Nephron (organoid): ENCODE results near the gene CLDN14.

Experiments
- H3K27ac Mint-ChIP-seq, 3 experiments: 2 replicates each; pipeline ENCODE4 v1.8.0; 2020; ENCODE audit warnings: mixed read lengths in 3 of 3, mild to moderate bottlenecking in 2 of 3, moderate library complexity in 1 of 3
- H3K27me3 Mint-ChIP-seq: 2 replicates; pipeline ENCODE4 v1.8.0; 2021; ENCODE audit warnings: low read depth, mild to moderate bottlenecking, moderate library complexity, mixed read lengths
- H3K36me3 Mint-ChIP-seq: 2 replicates; pipeline ENCODE4 v1.8.0; 2020; ENCODE audit warnings: low read depth, mixed read lengths
- H3K4me1 Mint-ChIP-seq: 2 replicates; pipeline ENCODE4 v1.8.0; 2020; ENCODE audit warnings: mixed read lengths
- H3K4me3 Mint-ChIP-seq, 3 experiments: 2 replicates each; pipeline ENCODE4 v1.8.0; 2020; ENCODE audit warnings: mild to moderate bottlenecking in 3 of 3, mixed read lengths in 3 of 3, moderate library complexity in 2 of 3
- H3K9me3 Mint-ChIP-seq: 2 replicates; pipeline ENCODE4 v1.8.0; 2020; ENCODE audit warnings: mixed read lengths
- TF ChIP-seq, protein P1 (sequence below), 3 experiments: fragments of 200-600 bp; sonication (generic); IDR thresholded peaks; one replicate each; pipeline ENCODE4 v1.5.0; 2021; ENCODE audit warnings: antibody characterized with exemption in 3 of 3; ENCODE audit not compliant: unreplicated experiment in 3 of 3

The CLDN14 gene

DNA sequence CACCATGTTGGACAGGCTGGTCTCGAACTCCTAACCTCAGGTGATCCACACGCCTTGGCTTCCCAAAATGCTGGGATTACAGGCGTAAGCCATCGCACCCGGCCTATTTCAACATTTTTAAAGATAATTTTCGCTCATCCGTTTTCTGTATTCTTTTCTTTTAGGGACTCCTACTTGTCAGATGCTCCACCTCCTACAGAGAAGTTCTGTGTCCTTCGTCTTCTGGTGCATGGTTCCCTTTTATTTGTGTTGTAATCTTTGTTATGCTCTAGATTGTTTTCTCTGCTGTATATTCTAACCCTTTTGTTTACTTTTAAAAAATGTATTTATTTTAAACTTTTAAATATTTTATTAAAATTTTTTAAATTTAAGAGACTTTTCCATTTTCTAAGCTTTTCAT is 28.4 kb downstream of the CLDN14 start:
- peaks cover 25% of the 10 kb centered on the region for H3K4me1 Mint-ChIP-seq
- peaks cover 13% of the 10 kb centered on the region for H3K27me3 Mint-ChIP-seq
- no peaks in the 10 kb centered on the region for H3K36me3 Mint-ChIP-seq
- TF ChIP-seq, protein P1, sequence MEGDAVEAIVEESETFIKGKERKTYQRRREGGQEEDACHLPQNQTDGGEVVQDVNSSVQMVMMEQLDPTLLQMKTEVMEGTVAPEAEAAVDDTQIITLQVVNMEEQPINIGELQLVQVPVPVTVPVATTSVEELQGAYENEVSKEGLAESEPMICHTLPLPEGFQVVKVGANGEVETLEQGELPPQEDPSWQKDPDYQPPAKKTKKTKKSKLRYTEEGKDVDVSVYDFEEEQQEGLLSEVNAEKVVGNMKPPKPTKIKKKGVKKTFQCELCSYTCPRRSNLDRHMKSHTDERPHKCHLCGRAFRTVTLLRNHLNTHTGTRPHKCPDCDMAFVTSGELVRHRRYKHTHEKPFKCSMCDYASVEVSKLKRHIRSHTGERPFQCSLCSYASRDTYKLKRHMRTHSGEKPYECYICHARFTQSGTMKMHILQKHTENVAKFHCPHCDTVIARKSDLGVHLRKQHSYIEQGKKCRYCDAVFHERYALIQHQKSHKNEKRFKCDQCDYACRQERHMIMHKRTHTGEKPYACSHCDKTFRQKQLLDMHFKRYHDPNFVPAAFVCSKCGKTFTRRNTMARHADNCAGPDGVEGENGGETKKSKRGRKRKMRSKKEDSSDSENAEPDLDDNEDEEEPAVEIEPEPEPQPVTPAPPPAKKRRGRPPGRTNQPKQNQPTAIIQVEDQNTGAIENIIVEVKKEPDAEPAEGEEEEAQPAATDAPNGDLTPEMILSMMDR (IDR thresholded peaks at IDR 0.05; ENCODE audit: unreplicated experiment in 3 of 3) = no peak
- no peaks in the 10 kb centered on the region for H3K9me3 Mint-ChIP-seq
- no peak overlapping the region for H3K4me3 Mint-ChIP-seq
- H3K27ac Mint-ChIP-seq = no peak overlapping the region

DNA sequence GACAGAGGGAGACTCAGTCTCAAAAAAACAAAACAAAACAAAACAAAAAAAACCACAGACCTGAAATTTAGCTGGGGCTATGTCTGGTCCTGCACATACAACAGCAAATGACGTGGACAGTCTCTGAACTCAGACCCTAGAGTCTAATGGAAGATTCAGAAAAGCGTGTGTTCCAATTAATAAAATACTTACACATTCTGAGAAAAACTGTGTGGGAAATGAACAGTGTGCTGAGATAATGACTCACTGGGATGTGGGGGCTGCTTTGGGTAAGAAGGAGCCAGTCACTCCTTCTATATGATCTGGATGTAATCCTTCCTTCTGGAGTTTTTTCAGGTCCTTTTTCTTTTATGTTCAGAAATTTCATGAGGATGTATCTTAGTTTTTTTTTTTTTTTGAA is 29.4 kb downstream of the CLDN14 start:
- peaks cover 8% of the 10 kb centered on the region for H3K27me3 Mint-ChIP-seq
- TF ChIP-seq, protein P1 (IDR thresholded peaks at IDR 0.05; ENCODE audit: unreplicated experiment in 3 of 3) = no peak
- H3K4me3 Mint-ChIP-seq = no peak overlapping the region
- H3K36me3 Mint-ChIP-seq = no peaks in the 10 kb centered on the region
- H3K27ac Mint-ChIP-seq = no peak overlapping the region
- peaks cover 21% of the 10 kb centered on the region for H3K4me1 Mint-ChIP-seq
- H3K9me3 Mint-ChIP-seq = no peaks in the 10 kb centered on the region

DNA sequence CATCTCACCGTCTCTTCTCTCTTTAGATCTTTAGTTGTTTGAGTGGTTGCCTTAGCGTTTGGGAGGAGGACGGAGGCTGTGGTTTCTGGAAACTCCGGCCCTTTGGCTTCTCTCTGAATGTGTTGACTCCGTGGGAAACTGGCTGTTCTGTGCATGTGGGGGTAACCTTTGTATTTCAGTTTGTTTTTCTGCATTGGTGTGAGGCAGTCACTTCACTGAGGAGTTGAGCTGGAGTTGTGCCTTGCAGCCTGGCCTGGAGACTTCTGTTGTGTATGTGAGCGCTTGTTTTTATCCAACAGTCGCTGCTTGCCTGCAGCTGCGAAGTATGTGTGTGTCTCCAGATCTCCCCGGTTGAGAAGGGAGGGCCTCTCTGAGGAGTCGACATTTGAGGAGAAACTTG is 33.6 kb downstream of the CLDN14 start:
- Mint-ChIP-seq H3K9me3 (no peaks in the 10 kb centered on the region), H3K27ac (no peak overlapping the region), H3K4me3 (no peak overlapping the region), H3K36me3 (no peaks in the 10 kb centered on the region), H3K4me1 (no peaks in the 10 kb centered on the region), H3K27me3 (peaks cover 6% of the 10 kb centered on the region)
- TF ChIP-seq, protein P1 (IDR thresholded peaks at IDR 0.05; ENCODE audit: unreplicated experiment in 3 of 3) = no peak

DNA sequence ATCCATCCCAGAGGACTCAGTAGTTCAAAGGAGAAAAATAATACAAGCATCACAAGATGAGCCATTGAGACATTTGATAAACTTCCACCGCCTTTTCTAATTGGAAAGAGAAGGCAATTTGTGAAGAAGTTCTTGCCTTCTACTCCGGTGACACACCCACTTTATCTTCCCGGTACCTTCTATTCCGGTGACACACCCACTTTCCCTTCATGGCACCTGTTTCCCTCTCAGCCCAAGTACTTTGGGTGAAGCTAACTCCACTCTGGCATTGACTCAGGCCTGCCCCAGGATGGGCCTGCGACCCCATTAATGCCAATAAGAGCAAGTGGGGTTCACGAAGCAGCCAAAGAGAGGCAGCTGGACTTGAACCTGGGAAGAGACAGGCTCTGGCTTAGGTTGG is 38.2 kb downstream of the CLDN14 start:
- Mint-ChIP-seq H3K9me3 (no peaks in the 10 kb centered on the region), H3K36me3 (no peaks in the 10 kb centered on the region), H3K27ac (no peak overlapping the region), H3K27me3 (peaks cover 3% of the 10 kb centered on the region), H3K4me1 (no peaks in the 10 kb centered on the region), H3K4me3 (no peak overlapping the region)
- TF ChIP-seq, protein P1 (IDR thresholded peaks at IDR 0.05; ENCODE audit: unreplicated experiment in 3 of 3) = no peak

DNA sequence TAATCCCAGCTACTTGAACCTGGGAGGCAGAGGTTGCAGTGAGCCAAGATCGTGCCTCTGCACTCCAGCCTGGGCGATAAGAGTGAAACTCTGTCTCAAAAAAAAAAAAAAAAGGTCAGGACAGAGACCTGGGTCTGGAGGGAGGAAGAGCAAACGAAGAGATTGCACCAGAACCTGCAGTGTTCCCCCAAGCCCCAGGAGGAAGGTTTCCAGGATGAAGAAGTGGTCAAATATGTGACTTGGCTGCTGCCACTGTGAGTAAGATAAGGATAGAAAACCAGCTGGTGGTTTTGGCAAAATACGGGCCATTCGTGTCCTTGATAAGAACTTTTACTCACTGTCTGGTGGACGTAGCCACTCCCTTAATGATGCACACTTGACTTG is 42.2 kb downstream of the CLDN14 start:
- no peak overlapping the region for H3K4me3 Mint-ChIP-seq
- H3K27ac Mint-ChIP-seq = no peak overlapping the region
- H3K27me3 Mint-ChIP-seq = peaks cover 3% of the 10 kb centered on the region
- H3K9me3 Mint-ChIP-seq = no peaks in the 10 kb centered on the region
- no peaks in the 10 kb centered on the region for H3K36me3 Mint-ChIP-seq
- TF ChIP-seq, protein P1 (IDR thresholded peaks at IDR 0.05; ENCODE audit: unreplicated experiment in 3 of 3) = no peak
- peaks cover 6% of the 10 kb centered on the region for H3K4me1 Mint-ChIP-seq

DNA sequence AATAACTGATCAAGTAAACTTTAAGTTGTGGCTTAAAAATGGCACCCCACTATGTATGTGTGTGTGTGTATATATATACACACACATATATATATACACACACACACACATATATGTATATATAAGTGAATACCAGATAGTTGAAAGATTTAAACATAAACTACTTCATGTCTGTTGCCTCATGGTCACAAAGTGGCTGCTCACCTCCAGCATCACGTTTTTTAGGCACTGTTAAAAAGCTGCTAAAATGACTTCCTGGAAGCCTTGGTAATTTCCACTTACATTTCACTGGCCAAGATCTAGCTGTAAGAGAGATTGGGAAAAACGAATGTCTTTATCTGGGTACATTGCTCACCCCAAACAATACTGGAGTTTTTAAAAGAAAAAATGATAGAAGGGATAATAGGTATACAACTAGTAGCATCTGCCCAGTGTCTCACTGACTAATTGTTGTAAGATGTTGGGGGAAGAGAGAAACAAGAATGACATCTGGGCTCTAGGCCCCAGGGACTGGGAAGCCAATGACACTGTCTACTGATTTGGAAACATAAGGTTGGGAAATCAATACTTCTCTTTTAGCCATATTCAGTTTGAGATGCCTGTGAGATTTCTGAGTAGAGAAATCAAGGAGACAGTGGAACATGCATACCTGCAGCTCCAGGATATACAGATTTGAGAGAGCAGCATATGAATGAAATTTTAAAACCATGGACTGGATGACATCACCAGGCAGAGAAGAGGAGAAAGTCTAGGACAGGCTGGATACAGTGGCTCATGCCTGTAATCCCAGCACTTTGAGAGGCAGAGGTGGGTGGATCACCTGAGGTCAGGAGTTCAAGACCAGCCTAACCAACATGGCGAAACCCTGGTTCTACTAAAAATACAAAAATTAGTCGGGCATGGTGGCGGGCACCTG is 42.8 kb downstream of the CLDN14 start:
- H3K4me3 Mint-ChIP-seq = no peak overlapping the region
- TF ChIP-seq, protein P1 (IDR thresholded peaks at IDR 0.05; ENCODE audit: unreplicated experiment in 3 of 3) = no peak
- H3K36me3 Mint-ChIP-seq = no peaks in the 10 kb centered on the region
- H3K4me1 Mint-ChIP-seq = peaks cover 6% of the 10 kb centered on the region
- no peak overlapping the region for H3K27ac Mint-ChIP-seq
- H3K27me3 Mint-ChIP-seq = peaks cover 4% of the 10 kb centered on the region
- no peaks in the 10 kb centered on the region for H3K9me3 Mint-ChIP-seq
